SK-N-SH (cell line): Measurements from ENCODE around the gene MMAB.

Experiments used
- ELF1 ChIP-seq: IDR thresholded peaks from 2 replicates; pipeline ENCODE4 v1.4.0; 2012
- EP300 ChIP-seq, 2 experiments: IDR thresholded peaks; 2 replicates each; pipeline versions ENCODE4 v1.4.0 to v1.6.1; 2012; ENCODE audit warnings: borderline replicate concordance in 1 of 2, low read depth in 1 of 2, low read length in 1 of 2
- FOSL2 ChIP-seq: IDR thresholded peaks from 2 replicates; pipeline ENCODE4 v1.4.0; 2012; ENCODE audit warnings: low read depth, mild to moderate bottlenecking, moderate library complexity, borderline replicate concordance
- MXI1 ChIP-seq: IDR thresholded peaks from 2 replicates; pipeline ENCODE4 v1.6.1; 2012; ENCODE audit warnings: mild to moderate bottlenecking, low read depth, low read length, improper control_type of control experiment
- RAD21 ChIP-seq: IDR thresholded peaks from 2 replicates; pipeline ENCODE4 v1.6.1; 2012; ENCODE audit warnings: mild to moderate bottlenecking, low read length
- RCOR1 ChIP-seq: fragments of 150-350 bp; IDR thresholded peaks from 2 replicates; pipeline ENCODE4 v1.6.1; 2017; ENCODE audit warnings: antibody characterized with exemption, low read length
- SIN3A ChIP-seq: IDR thresholded peaks from 2 replicates; pipeline ENCODE4 v1.6.1; 2012; ENCODE audit warnings: low read depth, mild to moderate bottlenecking, low read length, moderate library complexity, borderline replicate concordance
- SMC3 ChIP-seq: IDR thresholded peaks from 2 replicates; pipeline ENCODE4 v1.6.1; 2012; ENCODE audit warnings: low read depth, low read length, improper control_type of control experiment
- YY1 ChIP-seq: IDR thresholded peaks from 2 replicates; pipeline ENCODE4 v1.4.0; 2012; ENCODE audit warnings: low read depth, mild to moderate bottlenecking
- TF ChIP-seq, protein P1 (sequence below): fragments of 200-600 bp; sonication (generic); IDR thresholded peaks from 2 replicates; pipeline ENCODE4 v1.6.1; 2017; ENCODE audit warnings: antibody characterized with exemption, mild to moderate bottlenecking, moderate library complexity
- TF ChIP-seq, protein P2 (sequence below): fragments of 150-350 bp; IDR thresholded peaks from 2 replicates; pipeline ENCODE4 v1.6.1; 2017; ENCODE audit warnings: antibody characterized with exemption, low read length, low read depth, borderline replicate concordance

DNA sequence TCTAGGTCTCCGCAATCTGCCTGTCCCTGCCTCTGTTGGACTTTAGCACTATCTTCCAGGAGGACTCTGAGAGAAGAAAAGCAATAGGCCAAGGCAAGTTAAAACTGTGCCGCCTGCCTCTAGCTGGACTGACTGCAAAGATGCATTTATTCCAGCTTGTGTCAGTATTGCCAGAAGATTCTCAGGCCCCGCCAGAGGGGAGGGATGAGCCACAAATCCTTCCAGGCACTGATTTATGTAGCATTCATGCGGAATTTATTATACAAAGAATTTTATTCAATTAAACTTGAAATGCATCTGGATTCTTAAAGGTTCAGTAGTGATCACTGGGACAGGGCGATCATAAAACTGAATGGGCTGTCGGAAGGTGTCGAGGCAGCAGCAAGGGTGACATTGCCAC lies 19.8 kb downstream of the MMAB start:
- TF ChIP-seq FOSL2: no peak
- no peak for TF ChIP-seq YY1
- TF ChIP-seq, protein P1, sequence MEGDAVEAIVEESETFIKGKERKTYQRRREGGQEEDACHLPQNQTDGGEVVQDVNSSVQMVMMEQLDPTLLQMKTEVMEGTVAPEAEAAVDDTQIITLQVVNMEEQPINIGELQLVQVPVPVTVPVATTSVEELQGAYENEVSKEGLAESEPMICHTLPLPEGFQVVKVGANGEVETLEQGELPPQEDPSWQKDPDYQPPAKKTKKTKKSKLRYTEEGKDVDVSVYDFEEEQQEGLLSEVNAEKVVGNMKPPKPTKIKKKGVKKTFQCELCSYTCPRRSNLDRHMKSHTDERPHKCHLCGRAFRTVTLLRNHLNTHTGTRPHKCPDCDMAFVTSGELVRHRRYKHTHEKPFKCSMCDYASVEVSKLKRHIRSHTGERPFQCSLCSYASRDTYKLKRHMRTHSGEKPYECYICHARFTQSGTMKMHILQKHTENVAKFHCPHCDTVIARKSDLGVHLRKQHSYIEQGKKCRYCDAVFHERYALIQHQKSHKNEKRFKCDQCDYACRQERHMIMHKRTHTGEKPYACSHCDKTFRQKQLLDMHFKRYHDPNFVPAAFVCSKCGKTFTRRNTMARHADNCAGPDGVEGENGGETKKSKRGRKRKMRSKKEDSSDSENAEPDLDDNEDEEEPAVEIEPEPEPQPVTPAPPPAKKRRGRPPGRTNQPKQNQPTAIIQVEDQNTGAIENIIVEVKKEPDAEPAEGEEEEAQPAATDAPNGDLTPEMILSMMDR: no peak
- TF ChIP-seq, protein P2, sequence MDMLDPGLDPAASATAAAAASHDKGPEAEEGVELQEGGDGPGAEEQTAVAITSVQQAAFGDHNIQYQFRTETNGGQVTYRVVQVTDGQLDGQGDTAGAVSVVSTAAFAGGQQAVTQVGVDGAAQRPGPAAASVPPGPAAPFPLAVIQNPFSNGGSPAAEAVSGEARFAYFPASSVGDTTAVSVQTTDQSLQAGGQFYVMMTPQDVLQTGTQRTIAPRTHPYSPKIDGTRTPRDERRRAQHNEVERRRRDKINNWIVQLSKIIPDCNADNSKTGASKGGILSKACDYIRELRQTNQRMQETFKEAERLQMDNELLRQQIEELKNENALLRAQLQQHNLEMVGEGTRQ: no peak
- TF ChIP-seq MXI1: no peak
- TF ChIP-seq RCOR1: no peak
- TF ChIP-seq SIN3A: no peak
- TF ChIP-seq ELF1: no peak
- no peak for TF ChIP-seq RAD21
- TF ChIP-seq EP300 (IDR thresholded peaks at IDR 0.05; ENCODE audit: borderline replicate concordance in 1 of 2, low read depth in 1 of 2, low read length in 1 of 2): no peak
- no peak for TF ChIP-seq SMC3
